ENCODE measurements around the gene FUNDC1.

The FUNDC1 gene

GRCh38 chrX:44480591-44480990 is 62.1 kb downstream of the FUNDC1 start:
- H3K79me2 ChIP-seq (ENCODE audit: insufficient read depth, low read length), result no peaks in the 10 kb centered on the region
- no peak overlapping the region for H3K9ac ChIP-seq (ENCODE audit: low read depth, low read length)
- H3K27me3 ChIP-seq (ENCODE audit: insufficient read depth, low read length, poor library complexity), result no peaks in the 10 kb centered on the region
- no peak overlapping the region for H3K4me3 ChIP-seq (ENCODE audit: low read depth in 1 of 2, low read length in 2 of 2)
- no peak for DNase-seq
- H3K4me2 ChIP-seq (ENCODE audit: insufficient read depth, low read length), result no peak overlapping the region
- H2AFZ ChIP-seq (ENCODE audit: low read depth, low read length), result no peak overlapping the region
- no peak overlapping the region for H3K27ac ChIP-seq (ENCODE audit: low read length)
- H3K4me1 ChIP-seq (ENCODE audit: insufficient read depth, low read length), result no peaks in the 10 kb centered on the region
- no peaks in the 10 kb centered on the region for H4K20me1 ChIP-seq (ENCODE audit: insufficient read depth, low read length)
- no peak for ATAC-seq (ENCODE audit: insufficient read depth, low read depth)
- H3K36me3 ChIP-seq (ENCODE audit: insufficient read depth, low read length), result no peaks in the 10 kb centered on the region
- H3K9me3 ChIP-seq (ENCODE audit: insufficient read depth, low read length, severe bottlenecking), result no peaks in the 10 kb centered on the region
- no peak for TF ChIP-seq EZH2 (IDR thresholded peaks at IDR 0.05; ENCODE audit: borderline replicate concordance, low read depth, low read length, severe bottlenecking)
- TF ChIP-seq CTCF (IDR thresholded peaks at IDR 0.05; ENCODE audit: borderline replicate concordance, extremely low read depth, low read length, poor library complexity, severe bottlenecking), result no peak

GRCh38 chrX:44474410-44474809 is 68.2 kb downstream of the FUNDC1 start:
- H3K4me2 ChIP-seq (ENCODE audit: insufficient read depth, low read length), result no peak overlapping the region

More at GRCh38 chrX:44474410-44474809, 68.2 kb downstream of the FUNDC1 start:
- H3K27ac ChIP-seq (ENCODE audit: low read length), result no peak overlapping the region
- H3K9me3 ChIP-seq (ENCODE audit: insufficient read depth, low read length, severe bottlenecking), result no peaks in the 10 kb centered on the region
- H3K4me3 ChIP-seq (ENCODE audit: low read depth in 1 of 2, low read length in 2 of 2), result no peak overlapping the region
- no peaks in the 10 kb centered on the region for H3K27me3 ChIP-seq (ENCODE audit: insufficient read depth, low read length, poor library complexity)
- DNase-seq, result no peak
- no peaks in the 10 kb centered on the region for H3K79me2 ChIP-seq (ENCODE audit: insufficient read depth, low read length)
- H3K36me3 ChIP-seq (ENCODE audit: insufficient read depth, low read length), result no peaks in the 10 kb centered on the region
- H3K4me1 ChIP-seq (ENCODE audit: insufficient read depth, low read length), result no peaks in the 10 kb centered on the region
- no peak for ATAC-seq (ENCODE audit: insufficient read depth, low read depth)
- H2AFZ ChIP-seq (ENCODE audit: low read depth, low read length), result no peak overlapping the region
- no peak overlapping the region for H3K9ac ChIP-seq (ENCODE audit: low read depth, low read length)
- TF ChIP-seq CTCF (IDR thresholded peaks at IDR 0.05; ENCODE audit: borderline replicate concordance, extremely low read depth, low read length, poor library complexity, severe bottlenecking) (no peak), EZH2 (IDR thresholded peaks at IDR 0.05; ENCODE audit: borderline replicate concordance, low read depth, low read length, severe bottlenecking) (no peak)
- no peaks in the 10 kb centered on the region for H4K20me1 ChIP-seq (ENCODE audit: insufficient read depth, low read length)

Measured in DND-41 (cell line).